Activated T-helper 17 cell treated with anti-CD3 and anti-CD28 coated beads, Interleukin-2, amount 50 U/mL, for 72 hours (primary cell): ENCODE data around the gene LTBP3. TPM values are rescaled to one million over a fixed set of nuclear protein-coding genes. Genes with fewer than 3 reads are reported as not detected.

ENCODE experiments used
- ATAC-seq: fragments of 150-1000 bp; cut with Tn5 transposase; replicated peaks from 2 replicates; pipeline ENCODE4 v1.10.0; 2021; ENCODE audit warnings: mild to moderate bottlenecking, moderate library complexity
- H3K27ac Mint-ChIP-seq: one replicate; pipeline ENCODE4 v1.8.0; 2022; ENCODE audit warnings: mixed read lengths
- H3K27me3 Mint-ChIP-seq: one replicate; pipeline ENCODE4 v1.8.0; 2022; ENCODE audit warnings: mixed read lengths
- H3K36me3 Mint-ChIP-seq: one replicate; pipeline ENCODE4 v1.8.0; 2022; ENCODE audit warnings: low read depth, mild to moderate bottlenecking, mixed read lengths
- H3K4me1 Mint-ChIP-seq: one replicate; pipeline ENCODE4 v1.8.0; 2022; ENCODE audit warnings: mixed read lengths
- H3K4me3 Mint-ChIP-seq: one replicate; pipeline ENCODE4 v1.8.0; 2022; ENCODE audit warnings: mild to moderate bottlenecking, mixed read lengths
- H3K9me3 Mint-ChIP-seq: one replicate; pipeline ENCODE4 v1.8.0; 2022; ENCODE audit warnings: mixed read lengths
- total RNA-seq, 2 donors: library from RNA; stranded (reverse); gene quantifications; one replicate each; pipeline ENCODE4 v1.2.3, GENCODE V29; 2022

The LTBP3 gene
- total RNA-seq, 2 donors from 2014 or later: 54.3 to 124 TPM

DNA sequence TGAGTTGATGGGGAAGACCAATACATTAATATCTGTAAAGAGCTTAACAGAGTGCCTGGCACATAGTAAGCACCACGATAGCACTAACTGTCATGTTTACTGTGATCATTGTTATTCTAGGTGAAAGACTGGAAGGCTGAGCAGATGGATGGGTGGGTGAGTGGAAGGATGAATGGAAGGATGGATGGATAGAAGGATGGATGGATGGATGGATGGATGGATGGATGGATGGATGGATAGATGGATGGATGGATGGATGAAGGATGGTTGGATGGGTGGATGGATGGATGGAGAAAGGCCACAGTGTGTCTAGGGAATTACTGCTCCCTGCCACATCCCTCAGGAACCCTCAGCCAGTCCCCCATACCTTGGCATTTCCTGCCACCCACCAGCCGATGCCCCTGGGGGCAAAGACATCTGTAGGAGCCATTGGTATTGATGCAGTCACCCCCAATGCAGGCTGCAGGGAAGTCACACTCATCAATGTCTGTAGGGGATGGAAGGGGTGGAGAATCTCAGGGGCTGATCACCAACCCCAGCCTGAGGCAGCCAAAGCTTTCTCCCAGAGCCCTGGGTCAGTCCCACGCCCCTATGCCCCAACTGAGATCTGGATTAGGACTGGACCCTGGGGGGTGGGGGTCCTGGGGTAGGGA lies 15.3 kb downstream of the LTBP3 start:
- peak overlapping the region; percentile 50 for H3K27ac Mint-ChIP-seq

DNA sequence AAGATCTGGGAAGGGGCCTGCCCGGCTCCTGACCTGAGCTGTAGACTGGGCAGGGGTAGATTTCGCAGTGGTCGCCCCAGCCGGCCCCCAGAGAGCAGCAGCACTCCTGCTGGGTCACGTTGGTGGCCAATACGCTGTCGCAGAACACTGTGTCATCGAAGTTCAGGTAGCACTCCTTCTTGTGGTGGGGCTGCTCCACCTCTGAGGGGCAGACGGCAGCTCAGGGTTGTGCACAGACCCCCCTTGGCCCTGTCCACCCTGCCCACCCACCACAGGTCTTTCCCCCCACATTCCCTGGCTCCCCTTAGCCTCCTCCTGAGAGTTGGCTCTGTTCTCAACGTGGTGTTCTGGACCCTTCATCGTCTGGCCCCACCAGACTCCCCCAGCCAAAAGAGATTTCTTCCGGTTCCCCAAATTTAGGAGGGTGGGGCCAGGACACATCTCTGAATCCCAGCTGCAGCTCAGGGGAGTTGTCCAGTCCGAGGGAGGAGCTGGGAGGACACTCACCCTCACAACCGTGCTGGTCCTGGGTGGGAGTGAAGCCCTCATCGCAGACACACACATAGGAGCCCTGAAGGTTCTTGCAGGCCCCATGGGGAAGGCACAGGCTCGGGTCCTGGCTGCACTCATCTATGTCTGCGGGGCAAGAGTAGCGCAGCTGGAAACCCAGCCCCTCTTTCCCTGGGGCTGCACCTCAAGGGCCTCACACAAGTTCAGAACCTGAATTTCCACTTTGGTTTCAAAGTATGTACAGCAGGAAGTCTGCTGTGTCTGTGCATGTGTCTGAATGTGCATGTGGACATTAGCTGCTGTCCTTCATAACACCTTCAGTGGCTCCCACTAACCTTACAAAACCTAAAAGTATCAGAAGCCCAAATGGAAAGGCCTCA lies 16.8 kb downstream of the LTBP3 start:
- Mint-ChIP-seq H3K4me3 (peak overlapping the region; percentile 79), H3K9me3 (no peaks in the 10 kb centered on the region), H3K4me1 (peaks cover 29% of the 10 kb centered on the region), H3K36me3 (peaks cover 75% of the 10 kb centered on the region), H3K27me3 (no peaks in the 10 kb centered on the region), H3K27ac (peak overlapping the region; percentile 50)
- ATAC-seq: no peak

More for the DNA sequence above, 15.3 kb downstream of the LTBP3 start:
- no peaks in the 10 kb centered on the region for H3K27me3 Mint-ChIP-seq
- H3K36me3 Mint-ChIP-seq: peaks cover 67% of the 10 kb centered on the region
- ATAC-seq: no peak
- no peaks in the 10 kb centered on the region for H3K9me3 Mint-ChIP-seq
- H3K4me3 Mint-ChIP-seq: peak overlapping the region; percentile 79
- peaks cover 27% of the 10 kb centered on the region for H3K4me1 Mint-ChIP-seq

DNA sequence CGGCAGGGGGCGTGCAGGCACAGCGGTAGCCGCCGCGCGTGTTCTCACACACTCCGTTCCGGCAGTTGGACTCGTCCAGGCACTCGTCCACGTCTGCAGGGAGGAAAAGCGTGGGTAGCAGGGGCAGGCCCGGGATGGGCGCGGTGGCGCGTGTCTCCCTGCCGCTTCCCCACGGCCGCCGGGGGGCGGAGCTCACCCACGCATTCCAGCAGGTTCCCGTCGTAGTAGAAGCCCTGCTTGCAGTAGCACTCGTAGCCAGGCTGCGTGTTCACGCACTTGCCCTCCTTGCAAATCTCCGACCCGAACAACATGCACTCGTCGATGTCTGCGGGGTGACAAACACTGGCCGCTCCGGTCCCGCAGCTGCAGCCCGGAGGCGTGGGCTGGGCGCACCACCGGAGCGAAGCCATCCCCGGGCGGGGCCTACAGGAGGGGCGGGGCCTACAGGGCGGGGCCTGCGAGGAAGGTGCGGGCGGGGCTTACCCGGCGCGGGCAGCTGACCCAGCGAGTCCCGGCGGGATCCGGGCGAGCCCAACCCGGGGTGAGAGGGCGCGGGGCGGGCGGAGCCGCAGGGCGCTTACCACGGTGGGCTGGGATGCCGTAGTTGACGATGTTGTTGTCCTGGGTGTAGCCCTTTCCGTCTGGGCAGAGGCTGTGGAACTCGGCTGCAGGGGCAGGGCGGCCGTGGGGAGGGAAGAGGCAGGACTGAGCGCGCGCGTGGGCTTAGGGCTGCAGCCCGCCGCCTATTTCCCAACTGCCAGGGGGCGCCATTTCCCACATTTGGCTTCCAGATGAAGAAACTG lies 17.7 kb downstream of the LTBP3 start:
- Mint-ChIP-seq H3K4me3 (peak overlapping the region; percentile 79), H3K4me1 (peaks cover 21% of the 10 kb centered on the region), H3K36me3 (peaks cover 75% of the 10 kb centered on the region), H3K27me3 (no peaks in the 10 kb centered on the region), H3K27ac (no peak overlapping the region), H3K9me3 (no peaks in the 10 kb centered on the region)
- ATAC-seq: peak; percentile 89

GRCh38 chr11:65539744-65540289 lies 18.3 kb downstream of the LTBP3 start:
- Mint-ChIP-seq H3K4me1 (peaks cover 17% of the 10 kb centered on the region), H3K9me3 (no peaks in the 10 kb centered on the region), H3K36me3 (peaks cover 75% of the 10 kb centered on the region), H3K27ac (no peak overlapping the region), H3K27me3 (no peaks in the 10 kb centered on the region), H3K4me3 (peak overlapping the region; percentile 79)
- ATAC-seq: peak; percentile 72

DNA sequence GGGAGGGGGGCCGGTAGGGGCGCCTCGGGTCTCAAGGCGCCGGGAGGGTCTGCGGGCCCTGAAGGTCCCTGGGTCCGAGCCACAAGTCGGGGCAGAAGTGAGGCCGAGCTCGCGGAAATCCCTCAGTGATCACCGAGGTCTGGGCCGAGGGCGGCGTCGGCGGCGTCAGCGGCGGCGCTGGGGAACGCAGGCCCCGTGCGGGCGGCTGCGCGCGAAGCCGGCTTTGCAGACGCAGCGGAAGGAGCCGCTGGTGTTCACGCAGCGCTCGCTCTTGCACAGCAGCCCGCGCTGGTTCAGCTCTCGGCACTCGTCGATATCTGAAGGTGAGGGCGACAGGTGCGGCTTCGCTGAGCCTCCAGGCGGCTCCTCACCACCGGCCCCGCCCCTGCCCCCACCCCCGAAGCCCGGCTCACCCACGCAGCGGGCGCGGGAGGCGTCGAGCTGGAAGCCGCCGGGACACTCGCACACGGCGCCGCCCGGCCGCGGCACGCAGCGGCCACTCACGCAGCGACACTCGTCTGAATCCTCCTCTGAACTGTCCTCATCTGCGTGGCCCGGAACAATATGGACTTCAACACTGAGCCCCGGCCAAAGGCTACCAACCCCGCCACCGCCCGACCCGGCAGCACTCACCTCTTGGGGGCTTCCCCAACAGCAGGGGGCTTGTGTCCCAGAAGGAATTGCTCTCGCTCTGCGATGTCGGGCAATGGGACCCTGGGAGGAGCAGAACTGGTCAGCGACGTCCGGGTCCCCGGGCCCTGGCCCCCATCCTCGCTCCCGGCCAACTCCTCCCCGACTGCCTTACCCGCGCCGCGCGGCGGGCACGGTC lies 19.0 kb downstream of the LTBP3 start:
- Mint-ChIP-seq H3K4me3 (no peak overlapping the region), H3K4me1 (peaks cover 17% of the 10 kb centered on the region), H3K36me3 (peaks cover 75% of the 10 kb centered on the region), H3K9me3 (no peaks in the 10 kb centered on the region), H3K27me3 (no peaks in the 10 kb centered on the region), H3K27ac (no peak overlapping the region)
- no peak for ATAC-seq

DNA sequence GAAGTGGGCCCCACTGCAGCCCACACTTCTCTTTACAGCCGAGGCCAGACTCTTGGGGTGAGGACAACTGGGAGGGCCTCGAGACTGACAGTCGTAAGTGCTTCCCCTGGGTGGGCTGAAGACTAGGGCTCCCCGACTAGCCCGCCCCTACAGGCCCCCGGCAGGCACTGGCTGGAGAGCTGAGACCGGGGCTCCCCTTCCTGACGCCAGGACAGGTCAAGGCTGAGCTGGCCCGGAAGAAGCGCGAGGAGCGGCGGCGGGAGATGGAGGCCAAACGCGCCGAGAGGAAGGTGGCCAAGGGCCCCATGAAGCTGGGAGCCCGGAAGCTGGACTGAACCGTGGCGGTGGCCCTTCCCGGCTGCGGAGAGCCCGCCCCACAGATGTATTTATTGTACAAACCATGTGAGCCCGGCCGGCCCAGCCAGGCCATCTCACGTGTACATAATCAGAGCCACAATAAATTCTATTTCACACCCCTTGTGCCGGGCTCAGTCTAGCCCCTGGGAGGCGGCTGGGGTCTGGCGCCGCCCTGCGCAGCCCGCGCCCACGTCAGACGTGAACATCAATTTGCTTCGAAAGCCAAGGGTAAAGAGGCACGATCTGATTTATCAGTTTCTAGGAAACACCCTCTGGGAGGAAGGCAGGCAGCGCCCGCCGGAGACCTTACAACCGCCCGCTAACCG lies 19.8 kb downstream of the LTBP3 start:
- Mint-ChIP-seq H3K9me3 (no peaks in the 10 kb centered on the region), H3K4me1 (peaks cover 17% of the 10 kb centered on the region), H3K36me3 (peaks cover 72% of the 10 kb centered on the region), H3K27ac (no peak overlapping the region), H3K27me3 (no peaks in the 10 kb centered on the region), H3K4me3 (no peak overlapping the region)
- ATAC-seq: no peak

DNA sequence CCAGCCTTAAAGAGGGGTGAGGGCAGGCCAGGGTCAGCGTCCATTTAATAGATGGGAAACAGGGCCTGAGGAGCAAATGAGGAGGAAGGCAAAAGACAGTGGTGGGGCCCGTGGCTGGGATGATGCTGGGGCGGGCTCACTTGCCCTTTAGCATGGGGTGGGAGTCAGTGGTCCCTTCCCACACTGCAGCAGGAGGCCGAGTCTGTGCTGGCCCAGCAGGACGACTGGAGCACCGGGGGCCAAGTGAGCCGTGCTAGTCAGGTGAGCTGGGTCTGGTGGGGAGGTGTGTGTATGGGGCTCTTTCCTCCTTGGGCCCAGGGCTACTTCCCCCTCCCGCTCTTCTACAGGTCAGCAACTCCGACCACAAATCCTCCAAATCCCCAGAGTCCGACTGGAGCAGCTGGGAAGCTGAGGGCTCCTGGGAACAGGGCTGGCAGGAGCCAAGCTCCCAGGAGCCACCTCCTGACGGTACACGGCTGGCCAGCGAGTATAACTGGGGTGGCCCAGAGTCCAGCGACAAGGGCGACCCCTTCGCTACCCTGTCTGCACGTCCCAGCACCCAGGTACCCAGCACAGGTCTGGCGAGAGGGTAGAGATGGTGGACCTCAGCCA lies 20.4 kb downstream of the LTBP3 start:
- no peak for ATAC-seq
- Mint-ChIP-seq H3K36me3 (peaks cover 76% of the 10 kb centered on the region), H3K27me3 (no peaks in the 10 kb centered on the region), H3K4me3 (no peak overlapping the region), H3K27ac (no peak overlapping the region), H3K4me1 (peaks cover 16% of the 10 kb centered on the region), H3K9me3 (no peaks in the 10 kb centered on the region)

GRCh38 chr11:65537296-65537597 lies 20.9 kb downstream of the LTBP3 start:
- Mint-ChIP-seq H3K27ac (no peak overlapping the region), H3K4me1 (peaks cover 13% of the 10 kb centered on the region), H3K27me3 (no peaks in the 10 kb centered on the region), H3K4me3 (no peak overlapping the region), H3K9me3 (no peaks in the 10 kb centered on the region), H3K36me3 (peaks cover 76% of the 10 kb centered on the region)
- no peak for ATAC-seq

GRCh38 chr11:65536412-65537295 lies 21.5 kb downstream of the LTBP3 start:
- peak overlapping the region; percentile 8 for H3K27ac Mint-ChIP-seq
- no peak for ATAC-seq
- peaks cover 8% of the 10 kb centered on the region for H3K4me1 Mint-ChIP-seq
- H3K27me3 Mint-ChIP-seq: no peaks in the 10 kb centered on the region
- no peak overlapping the region for H3K4me3 Mint-ChIP-seq
- no peaks in the 10 kb centered on the region for H3K9me3 Mint-ChIP-seq
- peaks cover 75% of the 10 kb centered on the region for H3K36me3 Mint-ChIP-seq

DNA sequence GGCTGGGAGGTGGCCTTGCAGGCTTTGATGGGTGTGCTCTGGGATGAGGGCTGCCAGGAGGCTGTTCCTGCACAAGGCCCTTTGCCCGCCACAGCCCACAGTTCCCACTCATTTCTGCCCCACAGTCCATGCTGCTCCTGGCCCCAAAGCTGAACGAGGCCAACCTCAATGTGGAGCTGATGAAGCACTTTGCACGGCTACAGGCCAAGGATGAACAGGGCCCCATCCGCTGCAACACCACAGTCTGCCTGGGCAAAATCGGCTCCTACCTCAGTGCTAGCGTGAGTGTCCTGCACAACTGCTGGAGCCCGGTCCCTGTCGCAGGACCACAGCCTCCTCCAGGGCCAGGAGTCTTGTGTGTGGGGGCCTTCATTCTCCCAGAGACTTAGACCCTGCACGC lies 23.1 kb downstream of the LTBP3 start:
- ATAC-seq: no peak
- Mint-ChIP-seq H3K27ac (no peak overlapping the region), H3K36me3 (peaks cover 82% of the 10 kb centered on the region), H3K9me3 (no peaks in the 10 kb centered on the region), H3K4me1 (peaks cover 8% of the 10 kb centered on the region), H3K27me3 (no peaks in the 10 kb centered on the region), H3K4me3 (no peak overlapping the region)

- no peaks in the 10 kb centered on the region for H3K9me3 Mint-ChIP-seq
- no peak overlapping the region for H3K27ac Mint-ChIP-seq
- H3K27me3 Mint-ChIP-seq: no peaks in the 10 kb centered on the region
- H3K36me3 Mint-ChIP-seq: peaks cover 87% of the 10 kb centered on the region
- no peak for ATAC-seq
- peaks cover 13% of the 10 kb centered on the region for H3K4me1 Mint-ChIP-seq
- no peak overlapping the region for H3K4me3 Mint-ChIP-seq
Measured at GRCh38 chr11:65532388-65533064, 25.6 kb downstream of the LTBP3 start.

DNA sequence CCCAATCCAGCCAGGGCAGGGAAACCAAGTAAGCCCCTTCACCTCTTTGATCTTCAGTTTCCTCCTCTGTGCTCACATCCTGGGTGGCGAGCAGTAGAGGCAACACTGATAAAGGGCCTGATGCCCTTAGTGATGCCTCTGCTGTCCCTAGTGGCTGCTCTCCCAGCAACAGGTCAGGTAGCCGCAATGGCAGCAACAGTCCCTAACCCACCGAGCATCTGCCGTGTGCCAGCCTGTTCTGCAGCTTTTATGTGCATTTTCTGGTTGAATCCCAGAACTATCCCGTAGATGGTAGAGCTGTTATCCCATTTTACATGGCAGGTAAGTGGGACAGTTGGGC lies 28.0 kb downstream of the LTBP3 start:
- H3K9me3 Mint-ChIP-seq: no peaks in the 10 kb centered on the region
- peak overlapping the region; percentile 56 for H3K27ac Mint-ChIP-seq
- H3K4me3 Mint-ChIP-seq: no peak overlapping the region
- H3K4me1 Mint-ChIP-seq: peaks cover 13% of the 10 kb centered on the region
- peaks cover 83% of the 10 kb centered on the region for H3K36me3 Mint-ChIP-seq
- ATAC-seq: peak; percentile 31
- H3K27me3 Mint-ChIP-seq: no peaks in the 10 kb centered on the region
